Cardiac muscle cell (in vitro differentiated cells and primary cell): ENCODE data around the gene ABR. TPM values are rescaled to one million over a fixed set of nuclear protein-coding genes. Genes with fewer than 3 reads are reported as not detected.

ENCODE experiments used
- DNase-seq, 2 donors: peaks; one replicate each; pipeline versions ENCODE4 v3.0.0 to v3.0.0-alpha.2; 2010 to 2017; ENCODE audit warnings: low read depth in 1 of 2, low spot score in 1 of 2
- H3K27ac ChIP-seq: fragments of 200-600 bp; sonication (generic); 2 replicates; pipeline ENCODE4 v1.5.1; 2016
- H3K27me3 ChIP-seq: fragments of 200-600 bp; sonication (generic); 2 replicates; pipeline ENCODE4 v1.6.0; 2016; ENCODE audit warnings: control low read depth
- H3K36me3 ChIP-seq: fragments of 200-600 bp; sonication (generic); 2 replicates; pipeline ENCODE4 v1.5.1; 2016; ENCODE audit warnings: control low read depth
- H3K4me1 ChIP-seq: fragments of 200-600 bp; sonication (generic); 2 replicates; pipeline ENCODE4 v1.8.1; 2017; ENCODE audit warnings: low read depth, mild to moderate bottlenecking, mixed run types
- H3K4me3 ChIP-seq: fragments of 200-600 bp; sonication (generic); 2 replicates; pipeline ENCODE4 v1.5.1; 2016; ENCODE audit warnings: mild to moderate bottlenecking
- H3K9me3 ChIP-seq: fragments of 200-600 bp; sonication (generic); 2 replicates; pipeline ENCODE4 v1.5.1; 2017; ENCODE audit warnings: low read depth, mild to moderate bottlenecking, control low read depth
- CTCF ChIP-seq: IDR thresholded peaks from 2 replicates; pipeline ENCODE4 v1.5.1; 2012; ENCODE audit warnings: low read depth, mild to moderate bottlenecking, low read length
- polyA plus RNA-seq: library from polyadenylated mRNA; unstranded; fragments of >200 nt; fragmentation: Nextera tagmentation; extraction: Ambion mirVana; gene quantifications from 2 replicates; pipeline ENCODE4 v1.2.1, GENCODE V29; 2016
- total RNA-seq: library from RNA; depleted of rRNA; stranded (reverse); fragments of >200 nt; gene quantifications from 2 replicates; pipeline ENCODE4 v1.2.3, GENCODE V29; 2016

ABR gene
- total and polyA plus RNA-seq, 2 experiments from 2014 or later, result 23.5 to 67.5 TPM

GRCh38 chr17:1008008-1008761 is 171.6 kb downstream of the ABR start:
- H3K27ac ChIP-seq, result no peak overlapping the region
- no peak for TF ChIP-seq CTCF
- H3K36me3 ChIP-seq, result peaks cover 26% of the 10 kb centered on the region
- no peak overlapping the region for H3K4me3 ChIP-seq
- H3K9me3 ChIP-seq, result no peaks in the 10 kb centered on the region
- no peak for DNase-seq
- no peaks in the 10 kb centered on the region for H3K4me1 ChIP-seq
- no peaks in the 10 kb centered on the region for H3K27me3 ChIP-seq

GRCh38 chr17:1007310-1008007 is 172.3 kb downstream of the ABR start:
- no peak for TF ChIP-seq CTCF
- Histone ChIP-seq H3K4me3 (no peak overlapping the region), H3K27me3 (no peaks in the 10 kb centered on the region), H3K9me3 (no peaks in the 10 kb centered on the region), H3K27ac (no peak overlapping the region), H3K36me3 (peaks cover 29% of the 10 kb centered on the region), H3K4me1 (no peaks in the 10 kb centered on the region)
- no peak for DNase-seq

- no peak for DNase-seq
- no peaks in the 10 kb centered on the region for H3K27me3 ChIP-seq
- peak overlapping the region; percentile 23 for H3K27ac ChIP-seq
- TF ChIP-seq CTCF, result no peak
- H3K9me3 ChIP-seq, result no peaks in the 10 kb centered on the region
- H3K36me3 ChIP-seq, result peaks cover 40% of the 10 kb centered on the region
- H3K4me1 ChIP-seq, result peaks cover 9% of the 10 kb centered on the region
- no peak overlapping the region for H3K4me3 ChIP-seq
Measured at GRCh38 chr17:1006054-1006453, 173.7 kb downstream of the ABR start.

GRCh38 chr17:1005361-1005946 is 174.3 kb downstream of the ABR start:
- Histone ChIP-seq H3K9me3 (no peaks in the 10 kb centered on the region), H3K27ac (peak overlapping the region; percentile 25), H3K27me3 (no peaks in the 10 kb centered on the region), H3K36me3 (peaks cover 40% of the 10 kb centered on the region), H3K4me3 (no peak overlapping the region), H3K4me1 (peaks cover 15% of the 10 kb centered on the region)
- TF ChIP-seq CTCF, result no peak
- peak in 1 of 2 donors; percentile 80 for DNase-seq

GRCh38 chr17:1004769-1005295 is 174.9 kb downstream of the ABR start:
- H3K27me3 ChIP-seq, result no peaks in the 10 kb centered on the region
- no peak for DNase-seq
- H3K4me3 ChIP-seq, result no peak overlapping the region
- TF ChIP-seq CTCF, result no peak
- H3K27ac ChIP-seq, result peak overlapping the region; percentile 25
- peaks cover 40% of the 10 kb centered on the region for H3K36me3 ChIP-seq
- H3K9me3 ChIP-seq, result no peaks in the 10 kb centered on the region
- peaks cover 16% of the 10 kb centered on the region for H3K4me1 ChIP-seq
